Right lobe of liver (tissue), 4 donors: ENCODE data around the gene CHIA.
"Not testable (repeated sequence)": the region's sequence is repeated elsewhere in the genome, so short reads cannot be mapped to it uniquely, and the experiment has no call there.

Experiments
- CTCF ChIP-seq, 4 donors: fragments of 200-600 bp in 3 of 4; fragments of 450-650 bp in 1 of 4; IDR thresholded peaks; one replicate each; pipeline versions ENCODE4 v1.5.1 to v1.8.0; 2016 to 2022; ENCODE audit warnings: antibody characterized with exemption in 4 of 4, mild to moderate bottlenecking in 2 of 4
- POLR2A ChIP-seq: fragments of 450-650 bp; IDR thresholded peaks from one replicate; pipeline ENCODE4 v1.6.1; 2017; ENCODE audit warnings: antibody characterized with exemption, mild to moderate bottlenecking
- donor health status: DM: no; HTN: no; CAD: no.
- donor health status: DM: no; HTN: no; CAD: no.
- donor health status: DM: no; HTN: yes; CAD: no.

GRCh38 chr1:111360257-111360656 lies 69.6 kb downstream of the CHIA start:
- not testable (repeated sequence) for TF ChIP-seq POLR2A; CTCF (IDR thresholded peaks at IDR 0.05)
